ENCODE results near the gene MACO1. TPM values are rescaled to one million over a fixed set of nuclear protein-coding genes. Genes with fewer than 3 reads are reported as not detected.
"Not testable (repeated sequence)": the region's sequence is repeated elsewhere in the genome, so short reads cannot be mapped to it uniquely, and the experiment has no call there.

MACO1 gene
- total and polyA plus RNA-seq, 9 of the 15 experiments (the other 6 are each of a cell fraction or from before 2014, with no cell fraction given), result 4.6 to 28.4 (median 21.7) TPM

GRCh38 chr1:25506566-25507463 lies 76.1 kb downstream of the MACO1 start:
- H2AFZ ChIP-seq (ENCODE audit: low read depth, low read length); H3K9me1 ChIP-seq (ENCODE audit: control insufficient read depth, insufficient read depth, low read length); in situ Hi-C loops (cut with MboI); H3K9me3 ChIP-seq (replicated peaks; ENCODE audit: control insufficient read depth, insufficient read depth, low read depth, low read length); H3K4me3 ChIP-seq; CTCF ChIA-PET (ENCODE audit: low intra/inter-chr PET ratio); ATAC-seq; H4K20me1 ChIP-seq (replicated peaks; ENCODE audit: control insufficient read depth, insufficient read depth, low read length); H3K27me3 ChIP-seq (ENCODE audit: control insufficient read depth in 2 of 2, insufficient read depth in 2 of 2, low read length in 2 of 2); H3K79me2 ChIP-seq (ENCODE audit: control insufficient read depth, insufficient read depth, low read length); FAIRE-seq; H3K27ac ChIP-seq (ENCODE audit: extremely low read depth, low read depth, low read length); intact Hi-C loops (cut with micrococcal nuclease); DNase-seq (ENCODE audit: extremely low read depth in 1 of 4, low spot score in 3 of 4); H3K9ac ChIP-seq (ENCODE audit: insufficient read depth in 1 of 2, low read depth in 2 of 2, low read length in 2 of 2); H3K4me1 ChIP-seq (replicated peaks in 1 of 2; ENCODE audit: control insufficient read depth in 2 of 2, insufficient read depth in 2 of 2, low read length in 2 of 2); H3K36me3 ChIP-seq (ENCODE audit: control insufficient read depth, insufficient read depth, low read length); BruUV-seq (replicated peaks); H3K4me2 ChIP-seq (ENCODE audit: insufficient read depth, low read length): not testable (repeated sequence)
- POLR2A ChIA-PET, result interaction anchor here (0.8 to 2.0 kb wide), 3 partner anchors 11 to 1609 kb away, joined by 3 to 4 read pairs (median 4); no protein-coding TSS in a partner anchor
- peak in 1 of 2 experiments; percentile 48; a peak in 2 of 4 replicates for TF ChIP-seq FOXK2 (conservative IDR thresholded peaks at IDR 0.05 in 1 of 2, IDR thresholded peaks at IDR 0.05 in 1 of 2; ENCODE audit: low read depth in 2 of 2)
- 0 out of 4 replicates have a peak, but pooled peaks of 1 of the 2 experiments have one; percentile 13 for TF ChIP-seq NRF1 (conservative IDR thresholded peaks at IDR 0.05 in 1 of 2, IDR thresholded peaks at IDR 0.05 in 1 of 2)
- TF ChIP-seq FOXA3 (CRISPR knock-in tag; conservative IDR thresholded peaks at IDR 0.05 in 1 of 2, IDR thresholded peaks at IDR 0.05 in 1 of 2), result peak in 1 of 2 experiments; percentile 41; a peak in 2 of 4 replicates
- WGBS (ENCODE audit: insufficient coverage, low coverage, missing lambda C conversion rate), result 64% methylated on average over 21 of the region's 37 CpGs

Data from K562 (cell line).